Measurements from ENCODE around the gene SEPHS1. TPM values are rescaled to one million over a fixed set of nuclear protein-coding genes. Genes with fewer than 3 reads are reported as not detected.
A peak's percentile ranks its signal among the peaks of the same experiment; 100 is the strongest.

SEPHS1 gene
- total and polyA plus RNA-seq, 2 of the 8 experiments (the other 6 are each of a cell fraction or from before 2014, with no cell fraction given), result 270 to 683 TPM

DNA sequence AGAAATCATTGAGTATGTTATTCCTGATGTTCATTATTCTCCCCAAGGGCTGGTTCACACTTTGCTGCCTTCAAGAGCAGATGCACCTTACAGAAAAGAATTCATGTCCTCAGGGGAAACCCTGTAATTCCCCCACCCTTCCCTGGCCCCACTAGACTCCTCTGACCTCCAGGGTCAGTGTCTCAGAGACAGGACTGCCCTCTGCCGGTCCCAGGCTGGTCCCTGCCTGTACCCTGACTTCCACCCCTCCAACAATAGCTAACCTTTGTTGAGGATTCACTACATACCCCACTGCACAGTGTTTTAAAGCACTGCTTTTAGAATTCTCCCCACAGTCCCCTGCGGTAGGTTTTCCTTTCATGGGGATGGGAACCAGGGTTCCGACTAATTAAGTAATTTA lies 4.4 kb upstream of the SEPHS1 start:
- Histone ChIP-seq H2BK5ac (ENCODE audit: low read depth, low read length) (peak overlapping the region; percentile 94; the same call in 1 of the 2 replicates), H3K4me1 (replicated peaks in 1 of 4; ENCODE audit: control insufficient read depth in 3 of 4, insufficient read depth in 4 of 4, low read length in 3 of 4) (peaks cover 14 to 33% (median 21%) of the 10 kb centered on the region in 4 experiments), H4K8ac (ENCODE audit: extremely low read depth, insufficient read depth, low read length) (no peak overlapping the region), H3K23ac (ENCODE audit: insufficient read length) (no peak overlapping the region), H2BK20ac (ENCODE audit: low read length) (peak overlapping the region; percentile 96), H3K27ac (ENCODE audit: low read depth, low read length) (peak overlapping the region; percentile 7; the same call in 1 of the 2 replicates), H2BK12ac (ENCODE audit: low read depth, low read length) (peak overlapping the region; percentile 99), H3K56ac (replicated peaks; ENCODE audit: insufficient read length, low read depth, low read length) (no peak overlapping the region), H3K23me2 (ENCODE audit: low read depth, low read length) (peaks cover 16% of the 10 kb centered on the region), H3K4ac (replicated peaks; ENCODE audit: insufficient read length, low read depth, low read length) (peak overlapping the region; percentile 51), H3K36me3 (ENCODE audit: control insufficient read depth in 2 of 4, insufficient read depth in 4 of 4, low read length in 3 of 4) (no peaks in the 10 kb centered on the region), H4K91ac (replicated peaks; ENCODE audit: insufficient read length, low read length) (peak overlapping the region; percentile 81), H3K79me1 (ENCODE audit: low read depth, low read length) (no peaks in the 10 kb centered on the region), H4K5ac (ENCODE audit: insufficient read length, low read depth, low read length) (no peak overlapping the region), H2AFZ (ENCODE audit: low read length) (no peak overlapping the region), H3K14ac (ENCODE audit: insufficient read length) (no peak overlapping the region), H3K4me3 (ENCODE audit: extremely low read depth in 1 of 4, insufficient read depth in 2 of 4, low read depth in 3 of 4, low read length in 4 of 4) (peak overlapping the region in 1 of 4 experiments; percentile 76; a peak in 1 of 8 replicates), H3K9me3 (ENCODE audit: insufficient read depth in 2 of 2, low read depth in 1 of 2, low read length in 1 of 2) (no peaks in the 10 kb centered on the region), H3K79me2 (ENCODE audit: control insufficient read depth in 1 of 2, insufficient read depth in 2 of 2, low read length in 2 of 2) (no peaks in the 10 kb centered on the region), H3K9ac (replicated peaks in 1 of 4; ENCODE audit: extremely low read depth in 1 of 4, low read depth in 3 of 4, low read length in 3 of 4) (no peak overlapping the region), H2AK5ac (ENCODE audit: low read depth, low read length) (peak overlapping the region; percentile 92), H2BK15ac (ENCODE audit: low read length) (0 out of 2 replicates have a peak overlapping the region, but pooled peaks have one; percentile 25), H3K27me3 (replicated peaks in 1 of 4; ENCODE audit: control insufficient read depth in 3 of 4, extremely low read depth in 1 of 4, insufficient read depth in 3 of 4, low read length in 3 of 4) (no peaks in the 10 kb centered on the region), H4K20me1 (replicated peaks in 1 of 2; ENCODE audit: control insufficient read depth in 1 of 2, insufficient read depth in 2 of 2, low read length in 2 of 2) (no peaks in the 10 kb centered on the region), H2BK120ac (replicated peaks; ENCODE audit: low read depth, low read length) (peak overlapping the region; percentile 58), H3K4me2 (ENCODE audit: insufficient read depth in 1 of 2, low read depth in 2 of 2, low read length in 2 of 2) (peak overlapping the region; percentile 97 to 99), H3K18ac (ENCODE audit: extremely low read depth, low read length) (peak overlapping the region; percentile 97)
- peak; percentile 34 to 65 for DNase-seq (ENCODE audit: low read depth in 1 of 2, low spot score in 2 of 2)
- TF ChIP-seq RAD21 (IDR thresholded peaks at IDR 0.05 in 1 of 2, conservative IDR thresholded peaks at IDR 0.05 in 1 of 2; ENCODE audit: low read depth in 2 of 2, low read length in 2 of 2) (peak; percentile 75 to 86), EP300 (IDR thresholded peaks at IDR 0.05; ENCODE audit: borderline replicate concordance in 1 of 2, low read depth in 2 of 2, low read length in 2 of 2) (no peak)
- TF ChIP-seq, protein P1, sequence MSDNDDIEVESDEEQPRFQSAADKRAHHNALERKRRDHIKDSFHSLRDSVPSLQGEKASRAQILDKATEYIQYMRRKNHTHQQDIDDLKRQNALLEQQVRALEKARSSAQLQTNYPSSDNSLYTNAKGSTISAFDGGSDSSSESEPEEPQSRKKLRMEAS (IDR thresholded peaks at IDR 0.05), result 0 out of 2 replicates have a peak, but pooled peaks have one; percentile 31
- TF ChIP-seq, protein P2, sequence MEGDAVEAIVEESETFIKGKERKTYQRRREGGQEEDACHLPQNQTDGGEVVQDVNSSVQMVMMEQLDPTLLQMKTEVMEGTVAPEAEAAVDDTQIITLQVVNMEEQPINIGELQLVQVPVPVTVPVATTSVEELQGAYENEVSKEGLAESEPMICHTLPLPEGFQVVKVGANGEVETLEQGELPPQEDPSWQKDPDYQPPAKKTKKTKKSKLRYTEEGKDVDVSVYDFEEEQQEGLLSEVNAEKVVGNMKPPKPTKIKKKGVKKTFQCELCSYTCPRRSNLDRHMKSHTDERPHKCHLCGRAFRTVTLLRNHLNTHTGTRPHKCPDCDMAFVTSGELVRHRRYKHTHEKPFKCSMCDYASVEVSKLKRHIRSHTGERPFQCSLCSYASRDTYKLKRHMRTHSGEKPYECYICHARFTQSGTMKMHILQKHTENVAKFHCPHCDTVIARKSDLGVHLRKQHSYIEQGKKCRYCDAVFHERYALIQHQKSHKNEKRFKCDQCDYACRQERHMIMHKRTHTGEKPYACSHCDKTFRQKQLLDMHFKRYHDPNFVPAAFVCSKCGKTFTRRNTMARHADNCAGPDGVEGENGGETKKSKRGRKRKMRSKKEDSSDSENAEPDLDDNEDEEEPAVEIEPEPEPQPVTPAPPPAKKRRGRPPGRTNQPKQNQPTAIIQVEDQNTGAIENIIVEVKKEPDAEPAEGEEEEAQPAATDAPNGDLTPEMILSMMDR (IDR thresholded peaks at IDR 0.05; ENCODE audit: control extremely low read depth in 1 of 3, insufficient read depth in 1 of 3, low read depth in 1 of 3, low read length in 3 of 3), result peak; percentile 71 to 88 (median 77)
- POLR2A ChIA-PET (ENCODE audit: partially characterized antibody), result interaction anchor here (1.0 to 7.2 kb wide), 14 partner anchors 9 to 168 kb away, joined by 3 to 92 read pairs (median 8); partner anchors contain the start of gene PHYH
- FAIRE-seq, result no peak
- 32% methylated on average over 3 of the region's 3 CpGs; no CpG with 5 or more reads in 1 of the 2 experiments for WGBS, 2 experiments (ENCODE audit: extremely low coverage in 1 of 2, insufficient coverage in 1 of 2, insufficient read length in 1 of 2, insufficient replicate concordance in 2 of 2, low coverage in 1 of 2, low lambda C conversion rate in 2 of 2, missing lambda C conversion rate in 1 of 2)
- CTCF ChIA-PET (ENCODE audit: partially characterized antibody), result interaction anchor here (0.6 to 5.0 kb wide), 21 partner anchors 11 to 528 kb away, joined by 3 to 26 read pairs (median 4); partner anchors contain the start of gene PHYH

Data from H1 (cell line).